WERI-Rb-1 (cell line): ENCODE measurements around the gene ADCY10.
"Not testable (repeated sequence)": the region's sequence is repeated elsewhere in the genome, so short reads cannot be mapped to it uniquely, and the experiment has no call there.

Experiments used
- DNase-seq: peaks from one replicate; pipeline ENCODE4 v3.0.0-alpha.2; 2020
- H3K27ac ChIP-seq: fragments of 250-450 bp; sonication (Bioruptor Pico); 2 replicates; pipeline ENCODE4 v1.5.1; 2020; ENCODE audit warnings: mild to moderate bottlenecking, moderate library complexity
- H3K27me3 ChIP-seq: fragments of 250-450 bp; sonication (Bioruptor Pico); 2 replicates; pipeline ENCODE4 v1.5.1; 2021; ENCODE audit warnings: mild to moderate bottlenecking, low read depth, moderate library complexity; ENCODE audit not compliant: insufficient read depth, severe bottlenecking
- H3K36me3 ChIP-seq: fragments of 250-450 bp; sonication (Bioruptor Pico); 2 replicates; pipeline ENCODE4 v1.5.1; 2020; ENCODE audit warnings: mild to moderate bottlenecking, moderate library complexity
- H3K4me3 ChIP-seq: 2 replicates; pipeline ENCODE4 v1.5.1; 2011; ENCODE audit warnings: low read depth, mild to moderate bottlenecking, control low read depth, low read length
- H3K9me3 ChIP-seq: fragments of 250-450 bp; sonication (Bioruptor Pico); 2 replicates; pipeline ENCODE4 v1.5.1; 2021; ENCODE audit warnings: mild to moderate bottlenecking, moderate library complexity; ENCODE audit not compliant: severe bottlenecking
- TF ChIP-seq, protein P1 (sequence below): IDR thresholded peaks from 2 replicates; pipeline ENCODE4 v1.5.1; 2011; ENCODE audit warnings: low read depth, mild to moderate bottlenecking, control low read depth, inconsistent platforms, low read length

The ADCY10 gene

GRCh38 chr1:167841530-167841929 is 72.4 kb downstream of the ADCY10 start:
- Histone ChIP-seq H3K27ac (no peak overlapping the region), H3K4me3 (no peak overlapping the region), H3K27me3 (no peaks in the 10 kb centered on the region), H3K36me3 (no peaks in the 10 kb centered on the region), H3K9me3 (no peaks in the 10 kb centered on the region)
- DNase-seq, result no peak
- TF ChIP-seq, protein P1, sequence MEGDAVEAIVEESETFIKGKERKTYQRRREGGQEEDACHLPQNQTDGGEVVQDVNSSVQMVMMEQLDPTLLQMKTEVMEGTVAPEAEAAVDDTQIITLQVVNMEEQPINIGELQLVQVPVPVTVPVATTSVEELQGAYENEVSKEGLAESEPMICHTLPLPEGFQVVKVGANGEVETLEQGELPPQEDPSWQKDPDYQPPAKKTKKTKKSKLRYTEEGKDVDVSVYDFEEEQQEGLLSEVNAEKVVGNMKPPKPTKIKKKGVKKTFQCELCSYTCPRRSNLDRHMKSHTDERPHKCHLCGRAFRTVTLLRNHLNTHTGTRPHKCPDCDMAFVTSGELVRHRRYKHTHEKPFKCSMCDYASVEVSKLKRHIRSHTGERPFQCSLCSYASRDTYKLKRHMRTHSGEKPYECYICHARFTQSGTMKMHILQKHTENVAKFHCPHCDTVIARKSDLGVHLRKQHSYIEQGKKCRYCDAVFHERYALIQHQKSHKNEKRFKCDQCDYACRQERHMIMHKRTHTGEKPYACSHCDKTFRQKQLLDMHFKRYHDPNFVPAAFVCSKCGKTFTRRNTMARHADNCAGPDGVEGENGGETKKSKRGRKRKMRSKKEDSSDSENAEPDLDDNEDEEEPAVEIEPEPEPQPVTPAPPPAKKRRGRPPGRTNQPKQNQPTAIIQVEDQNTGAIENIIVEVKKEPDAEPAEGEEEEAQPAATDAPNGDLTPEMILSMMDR, result no peak

DNA sequence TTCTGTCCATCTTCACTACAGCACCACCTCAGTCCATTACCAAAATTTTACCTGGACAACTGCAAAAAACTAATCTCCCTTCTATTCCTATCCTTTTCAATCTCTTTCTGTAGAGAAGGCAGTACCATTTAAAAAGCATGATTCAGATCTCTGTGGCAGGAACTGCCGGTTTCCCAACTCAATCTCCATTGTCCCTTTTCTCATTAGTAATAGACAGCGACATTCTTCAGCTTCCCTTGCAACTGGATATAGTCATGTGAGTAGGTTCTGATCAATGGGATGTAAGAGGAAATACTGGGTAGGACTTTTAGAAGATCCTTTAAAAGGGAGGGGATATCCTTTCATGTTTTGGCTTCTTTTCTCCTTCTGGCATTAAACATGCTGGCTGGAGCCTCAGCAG is 74.9 kb downstream of the ADCY10 start:
- Histone ChIP-seq H3K27me3 (no peaks in the 10 kb centered on the region), H3K36me3 (no peaks in the 10 kb centered on the region), H3K27ac (no peak overlapping the region), H3K4me3 (no peak overlapping the region), H3K9me3 (no peaks in the 10 kb centered on the region)
- TF ChIP-seq, protein P1, result no peak
- DNase-seq, result no peak

GRCh38 chr1:167837326-167837725 is 76.6 kb downstream of the ADCY10 start:
- H3K4me3 ChIP-seq, result no peak overlapping the region
- DNase-seq, result no peak
- no peak overlapping the region for H3K27ac ChIP-seq
- TF ChIP-seq, protein P1, result no peak
- no peaks in the 10 kb centered on the region for H3K36me3 ChIP-seq
- H3K27me3 ChIP-seq, result no peaks in the 10 kb centered on the region
- no peaks in the 10 kb centered on the region for H3K9me3 ChIP-seq

- no peak overlapping the region for H3K27ac ChIP-seq
- no peak for DNase-seq
- TF ChIP-seq, protein P1, result no peak
These were observed 77.7 kb downstream of the ADCY10 start for GRCh38 chr1:167836197-167836596.

DNA sequence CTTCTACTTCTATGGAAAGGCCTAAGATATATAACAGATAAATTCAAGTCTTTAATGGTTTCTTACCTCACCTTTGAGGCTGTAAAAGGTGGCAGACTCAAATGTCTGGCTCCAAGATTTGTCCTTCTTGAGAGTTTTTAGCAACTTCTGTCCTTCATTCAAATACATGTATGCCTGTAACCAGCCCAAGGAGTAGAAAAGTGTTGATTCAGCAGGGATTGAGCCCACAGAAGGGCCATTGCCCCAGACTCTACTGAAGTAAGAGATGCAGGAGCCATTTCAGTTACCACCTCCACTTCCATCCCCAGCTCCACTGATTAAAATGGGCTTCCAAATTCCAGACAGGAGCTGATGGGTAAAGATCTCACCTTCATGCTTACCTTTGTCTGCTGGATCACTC is 80.0 kb downstream of the ADCY10 start:
- no peak for DNase-seq
- Histone ChIP-seq H3K27me3 (no peaks in the 10 kb centered on the region), H3K36me3 (no peaks in the 10 kb centered on the region), H3K4me3 (no peak overlapping the region), H3K9me3 (no peaks in the 10 kb centered on the region), H3K27ac (no peak overlapping the region)
- TF ChIP-seq, protein P1, result no peak

More at GRCh38 chr1:167836197-167836596, 77.7 kb downstream of the ADCY10 start:
- no peak overlapping the region for H3K4me3 ChIP-seq
- H3K36me3 ChIP-seq, result no peaks in the 10 kb centered on the region
- H3K27me3 ChIP-seq, result no peaks in the 10 kb centered on the region
- H3K9me3 ChIP-seq, result no peaks in the 10 kb centered on the region

GRCh38 chr1:167832693-167833092 is 81.2 kb downstream of the ADCY10 start:
- TF ChIP-seq, protein P1, result no peak
- Histone ChIP-seq H3K27me3 (no peaks in the 10 kb centered on the region), H3K4me3 (no peak overlapping the region), H3K36me3 (no peaks in the 10 kb centered on the region), H3K9me3 (no peaks in the 10 kb centered on the region), H3K27ac (no peak overlapping the region)
- no peak for DNase-seq

DNA sequence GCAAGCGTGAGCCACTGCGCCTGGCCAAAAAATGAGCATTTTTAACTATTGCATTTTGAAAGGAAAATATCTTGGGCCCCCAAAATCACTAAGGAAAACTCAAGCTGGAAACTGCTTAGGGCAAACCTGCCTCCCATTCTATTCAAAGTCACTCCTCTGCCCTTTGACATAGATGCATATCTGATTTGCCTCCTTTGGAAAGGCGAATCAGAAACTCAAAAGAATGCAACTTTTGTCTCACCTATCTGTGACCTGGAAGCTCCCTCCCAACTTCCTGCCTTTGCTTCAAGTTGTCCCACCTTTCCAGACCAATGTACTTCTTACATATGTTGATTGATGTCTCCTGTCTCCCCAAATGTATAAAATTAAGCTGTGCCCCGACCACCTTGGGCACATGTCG is 83.3 kb downstream of the ADCY10 start:
- H3K27me3 ChIP-seq, H3K4me3 ChIP-seq, DNase-seq, H3K27ac ChIP-seq, H3K36me3 ChIP-seq, H3K9me3 ChIP-seq: not testable (repeated sequence)
